ENCODE data around the gene EHMT1. TPM values are rescaled to one million over a fixed set of nuclear protein-coding genes. Genes with fewer than 3 reads are reported as not detected.

The EHMT1 gene
- total RNA-seq, 2 donors from 2014 or later, result 56.2 to 97.9 TPM

DNA sequence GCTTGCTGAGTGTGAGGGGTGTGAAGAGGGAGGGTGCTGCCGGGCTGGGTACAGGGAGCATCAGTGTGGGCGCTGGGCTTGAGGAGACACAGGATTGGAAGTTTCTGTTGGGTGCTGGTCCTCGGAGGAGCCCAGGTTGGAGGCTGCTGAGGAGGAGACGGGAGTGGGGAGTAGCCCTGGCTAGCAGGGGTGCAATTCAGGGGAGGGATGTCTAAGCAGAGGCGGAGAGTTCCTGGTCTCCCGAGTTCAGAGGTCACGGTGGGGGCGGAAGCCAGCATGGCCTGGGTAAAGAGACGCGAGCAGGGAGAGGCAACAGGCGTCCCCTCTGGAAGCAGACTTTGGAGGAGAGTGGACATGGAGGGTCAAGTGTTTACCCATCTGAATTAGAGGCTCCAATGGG is 196.0 kb downstream of the EHMT1 start:
- Histone ChIP-seq H3K9ac (ENCODE audit: low read depth in 2 of 2, low read length in 2 of 2) (no peak overlapping the region), H3K4me1 (no peaks in the 10 kb centered on the region), H3K36me3 (no peaks in the 10 kb centered on the region), H3K27ac (no peak overlapping the region), H3K9me3 (no peaks in the 10 kb centered on the region), H3K27me3 (no peaks in the 10 kb centered on the region), H3K4me3 (no peak overlapping the region)
- TF ChIP-seq, protein P1, sequence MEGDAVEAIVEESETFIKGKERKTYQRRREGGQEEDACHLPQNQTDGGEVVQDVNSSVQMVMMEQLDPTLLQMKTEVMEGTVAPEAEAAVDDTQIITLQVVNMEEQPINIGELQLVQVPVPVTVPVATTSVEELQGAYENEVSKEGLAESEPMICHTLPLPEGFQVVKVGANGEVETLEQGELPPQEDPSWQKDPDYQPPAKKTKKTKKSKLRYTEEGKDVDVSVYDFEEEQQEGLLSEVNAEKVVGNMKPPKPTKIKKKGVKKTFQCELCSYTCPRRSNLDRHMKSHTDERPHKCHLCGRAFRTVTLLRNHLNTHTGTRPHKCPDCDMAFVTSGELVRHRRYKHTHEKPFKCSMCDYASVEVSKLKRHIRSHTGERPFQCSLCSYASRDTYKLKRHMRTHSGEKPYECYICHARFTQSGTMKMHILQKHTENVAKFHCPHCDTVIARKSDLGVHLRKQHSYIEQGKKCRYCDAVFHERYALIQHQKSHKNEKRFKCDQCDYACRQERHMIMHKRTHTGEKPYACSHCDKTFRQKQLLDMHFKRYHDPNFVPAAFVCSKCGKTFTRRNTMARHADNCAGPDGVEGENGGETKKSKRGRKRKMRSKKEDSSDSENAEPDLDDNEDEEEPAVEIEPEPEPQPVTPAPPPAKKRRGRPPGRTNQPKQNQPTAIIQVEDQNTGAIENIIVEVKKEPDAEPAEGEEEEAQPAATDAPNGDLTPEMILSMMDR (IDR thresholded peaks at IDR 0.05), result no peak
- no peak for DNase-seq
- intact Hi-C loops (cut with DNase I), result no loop called here

- H3K36me3 ChIP-seq, result no peaks in the 10 kb centered on the region
- H3K9ac ChIP-seq (ENCODE audit: low read depth in 2 of 2, low read length in 2 of 2), result no peak overlapping the region
- intact Hi-C loops (cut with DNase I), result no loop called here
- DNase-seq, result no peak
- H3K4me3 ChIP-seq, result no peak overlapping the region
- H3K4me1 ChIP-seq, result no peaks in the 10 kb centered on the region
- H3K9me3 ChIP-seq, result no peaks in the 10 kb centered on the region
- H3K27ac ChIP-seq, result no peak overlapping the region
- no peaks in the 10 kb centered on the region for H3K27me3 ChIP-seq
- TF ChIP-seq, protein P1 (IDR thresholded peaks at IDR 0.05), result no peak
Measured at GRCh38 chr9:137815256-137816255, 196.8 kb downstream of the EHMT1 start.

GRCh38 chr9:137816531-137817235 is 197.9 kb downstream of the EHMT1 start:
- no peak for DNase-seq
- intact Hi-C loops (cut with DNase I), result no loop called here
- no peaks in the 10 kb centered on the region for H3K4me1 ChIP-seq
- H3K9me3 ChIP-seq, result no peaks in the 10 kb centered on the region
- H3K27me3 ChIP-seq, result no peaks in the 10 kb centered on the region
- TF ChIP-seq, protein P1 (IDR thresholded peaks at IDR 0.05), result no peak
- no peaks in the 10 kb centered on the region for H3K36me3 ChIP-seq
- H3K27ac ChIP-seq, result no peak overlapping the region
- no peak overlapping the region for H3K4me3 ChIP-seq
- H3K9ac ChIP-seq (ENCODE audit: low read depth in 2 of 2, low read length in 2 of 2), result no peak overlapping the region

GRCh38 chr9:137817236-137818200 is 198.7 kb downstream of the EHMT1 start:
- TF ChIP-seq, protein P1 (IDR thresholded peaks at IDR 0.05), result no peak
- Histone ChIP-seq H3K9ac (ENCODE audit: low read depth in 2 of 2, low read length in 2 of 2) (no peak overlapping the region), H3K27ac (no peak overlapping the region), H3K4me1 (no peaks in the 10 kb centered on the region), H3K36me3 (no peaks in the 10 kb centered on the region), H3K9me3 (no peaks in the 10 kb centered on the region), H3K27me3 (no peaks in the 10 kb centered on the region), H3K4me3 (no peak overlapping the region)
- no peak for DNase-seq
- intact Hi-C loops (cut with DNase I), result no loop called here

DNA sequence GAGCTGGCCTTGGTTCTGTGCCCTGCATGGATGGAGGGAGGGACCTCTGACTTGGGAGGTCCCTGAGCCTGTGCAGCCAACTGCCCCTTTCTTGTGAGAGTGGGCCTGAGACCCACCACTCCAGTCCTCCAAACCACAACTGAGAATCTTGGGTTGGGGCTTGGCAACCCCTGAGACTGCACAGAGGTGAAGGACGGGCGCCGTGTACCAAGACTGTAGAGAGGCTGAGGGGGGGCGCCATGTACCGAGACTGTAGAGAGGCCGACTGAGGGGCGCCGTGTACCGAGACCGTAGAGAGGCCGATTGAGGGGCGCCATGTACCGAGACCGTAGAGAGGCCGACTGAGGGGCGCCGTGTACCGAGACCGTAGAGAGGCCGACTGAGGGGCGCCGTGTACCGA is 199.5 kb downstream of the EHMT1 start:
- H3K36me3 ChIP-seq, result no peaks in the 10 kb centered on the region
- no peak overlapping the region for H3K27ac ChIP-seq
- no peak overlapping the region for H3K4me3 ChIP-seq
- intact Hi-C loops (cut with DNase I), result no loop called here
- TF ChIP-seq, protein P1 (IDR thresholded peaks at IDR 0.05), result no peak
- H3K9me3 ChIP-seq, result no peaks in the 10 kb centered on the region
- no peaks in the 10 kb centered on the region for H3K4me1 ChIP-seq
- no peaks in the 10 kb centered on the region for H3K27me3 ChIP-seq
- no peak for DNase-seq
- H3K9ac ChIP-seq (ENCODE audit: low read depth in 2 of 2, low read length in 2 of 2), result no peak overlapping the region

Measured in colonic mucosa (tissue), 4 donors.